Mesenchymal stem cell (in vitro differentiated cells and primary cell): ENCODE measurements around the gene PRKAG2.

Experiments
- DNase-seq: peaks from one replicate; pipeline ENCODE4 v3.0.0-alpha.2; 2013
- H2AFZ ChIP-seq: one replicate; pipeline ENCODE4 v1.6.1; 2013; ENCODE audit warnings: low read depth, mild to moderate bottlenecking, control low read depth, inconsistent platforms, low read length, moderate library complexity
- H2AK5ac ChIP-seq: 2 replicates; pipeline ENCODE4 v1.6.1; 2013; ENCODE audit warnings: low read length, moderate library complexity, mild to moderate bottlenecking, inconsistent platforms; ENCODE audit not compliant: severe bottlenecking
- H2BK120ac ChIP-seq: one replicate; pipeline ENCODE4 v1.6.1; 2013; ENCODE audit warnings: low read depth, mild to moderate bottlenecking, inconsistent platforms, low read length, moderate library complexity
- H2BK12ac ChIP-seq, 2 experiments: one replicate each; pipeline ENCODE4 v1.6.1; 2013; ENCODE audit warnings: inconsistent platforms in 2 of 2, low read length in 2 of 2, mild to moderate bottlenecking in 2 of 2, moderate library complexity in 2 of 2, control low read depth in 1 of 2
- H2BK15ac ChIP-seq: one replicate; pipeline ENCODE4 v1.6.1; 2013; ENCODE audit warnings: mild to moderate bottlenecking, low read depth, inconsistent platforms; ENCODE audit not compliant: poor library complexity, severe bottlenecking
- H2BK5ac ChIP-seq: 2 replicates; pipeline ENCODE4 v1.6.1; 2013; ENCODE audit warnings: low read depth, mild to moderate bottlenecking, low read length, control low read depth, inconsistent platforms; ENCODE audit not compliant: poor library complexity, severe bottlenecking
- H3K14ac ChIP-seq, 2 experiments: one replicate each; pipeline ENCODE4 v1.6.1; 2013; ENCODE audit warnings: inconsistent platforms in 2 of 2, low read length in 2 of 2, control low read depth in 1 of 2, mild to moderate bottlenecking in 1 of 2, moderate library complexity in 1 of 2
- H3K18ac ChIP-seq, 2 experiments: one replicate each; pipeline ENCODE4 v1.6.1; 2013; ENCODE audit warnings: inconsistent platforms in 2 of 2, low read length in 2 of 2, control low read depth in 1 of 2, low read depth in 1 of 2, mild to moderate bottlenecking in 1 of 2
- H3K23ac ChIP-seq, 2 experiments: one replicate each; pipeline ENCODE4 v1.6.1; 2013; ENCODE audit warnings: inconsistent platforms in 2 of 2, low read length in 2 of 2, mild to moderate bottlenecking in 2 of 2, moderate library complexity in 2 of 2, control low read depth in 1 of 2
- H3K27ac ChIP-seq: 2 replicates; pipeline ENCODE4 v1.5.1; 2013; ENCODE audit warnings: mild to moderate bottlenecking, moderate library complexity, low read length, control low read depth, inconsistent platforms; ENCODE audit not compliant: poor library complexity, severe bottlenecking
- H3K27me3 ChIP-seq, 2 experiments: 2 replicates each; pipeline versions ENCODE4 v1.6.1 to v1.7.0; 2013; ENCODE audit warnings: low read length in 2 of 2, mild to moderate bottlenecking in 2 of 2, moderate library complexity in 2 of 2, control low read depth in 1 of 2, inconsistent platforms in 1 of 2; ENCODE audit not compliant: control insufficient read depth in 1 of 2, insufficient read depth in 1 of 2
- H3K36me3 ChIP-seq, 2 experiments: 2 replicates each; pipeline versions ENCODE4 v1.6.1 to v1.7.0; 2013; ENCODE audit warnings: low read length in 2 of 2, control low read depth in 1 of 2, inconsistent platforms in 1 of 2, low read depth in 1 of 2, mild to moderate bottlenecking in 1 of 2; ENCODE audit not compliant: insufficient read depth in 2 of 2, control insufficient read depth in 1 of 2
- H3K4ac ChIP-seq, 2 experiments: one replicate each; pipeline ENCODE4 v1.6.1; 2013; ENCODE audit warnings: inconsistent platforms in 2 of 2, low read length in 2 of 2, mild to moderate bottlenecking in 2 of 2, moderate library complexity in 2 of 2, control low read depth in 1 of 2, low read depth in 1 of 2
- H3K4me1 ChIP-seq: 2 replicates; pipeline ENCODE4 v1.6.1; 2013; ENCODE audit warnings: low read depth, low read length, control low read depth; ENCODE audit not compliant: control insufficient read depth, insufficient read depth
- H3K4me2 ChIP-seq: 2 replicates; pipeline ENCODE4 v1.6.1; 2013; ENCODE audit warnings: low read length, mild to moderate bottlenecking, inconsistent platforms; ENCODE audit not compliant: poor library complexity, severe bottlenecking
- H3K4me3 ChIP-seq, 2 experiments: 2 replicates each; pipeline versions ENCODE4 v1.5.1 to v1.7.0; 2013; ENCODE audit warnings: low read length in 2 of 2, mild to moderate bottlenecking in 2 of 2, control low read depth in 1 of 2, low read depth in 1 of 2; ENCODE audit not compliant: insufficient read depth in 1 of 2
- H3K79me1 ChIP-seq: replicated peaks from 2 replicates; pipeline ENCODE4 v1.6.1; 2013; ENCODE audit warnings: mild to moderate bottlenecking, control low read depth, low read length, inconsistent platforms; ENCODE audit not compliant: poor library complexity, severe bottlenecking
- H3K9ac ChIP-seq: 2 replicates; pipeline ENCODE4 v1.7.0; 2013; ENCODE audit warnings: mild to moderate bottlenecking, low read length, moderate library complexity
- H3K9me3 ChIP-seq: 2 replicates; pipeline ENCODE4 v1.7.0; 2013; ENCODE audit warnings: mild to moderate bottlenecking, low read length; ENCODE audit not compliant: control insufficient read depth
- H4K8ac ChIP-seq: one replicate; pipeline ENCODE4 v1.6.1; 2013; ENCODE audit warnings: inconsistent platforms, mild to moderate bottlenecking, low read length, moderate library complexity
- H4K91ac ChIP-seq: one replicate; pipeline ENCODE4 v1.6.1; 2013; ENCODE audit warnings: mild to moderate bottlenecking, low read length, inconsistent platforms
- WGBS: methylation state at CpG from one replicate; pipeline ENCODE4 v1.1.7; 2013; ENCODE audit warnings: mixed read lengths; 5-methylcytosine and 5-hydroxymethylcytosine counted together

PRKAG2 gene

DNA sequence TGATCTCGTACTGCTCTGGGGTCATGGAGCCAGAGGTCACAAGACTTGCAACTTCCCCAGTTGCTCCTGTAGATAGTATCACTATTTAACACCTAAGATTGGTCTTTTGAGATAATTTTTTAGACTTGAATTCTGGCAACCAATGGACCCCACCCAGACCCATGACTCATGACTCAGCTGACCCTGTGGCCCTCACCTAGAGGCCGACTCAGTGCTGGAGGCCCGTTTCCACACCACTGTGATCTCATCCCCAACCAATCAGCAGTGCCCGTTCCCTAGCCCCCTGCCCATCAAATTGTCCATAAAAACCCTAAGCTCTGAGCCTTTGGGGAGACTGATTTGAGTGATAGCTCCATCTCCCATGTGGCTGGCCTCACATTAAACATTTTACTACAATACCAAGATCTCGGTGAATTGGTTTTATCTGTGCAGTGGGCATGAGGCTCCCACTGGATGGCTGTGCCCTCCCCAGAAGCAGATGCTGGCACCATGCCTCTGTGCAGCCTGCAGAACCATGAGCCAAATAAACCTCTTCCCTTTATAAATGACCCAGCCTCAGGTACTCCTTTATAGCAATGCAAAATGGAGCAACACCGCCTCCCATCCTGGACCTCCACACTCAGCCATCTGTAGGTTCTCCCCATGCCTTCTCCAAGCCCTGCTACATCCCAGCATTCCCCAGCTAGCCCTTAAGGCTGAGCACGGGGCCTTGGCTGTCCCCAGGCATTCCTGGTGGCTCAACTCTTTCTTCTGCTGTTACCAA lies 98.8 kb downstream of the PRKAG2 start:
- DNase-seq: no peak
- Histone ChIP-seq H2AK5ac (no peak overlapping the region), H3K27ac (no peak overlapping the region), H3K18ac (no peak overlapping the region), H4K8ac (no peak overlapping the region), H2BK12ac (no peak overlapping the region), H3K4me1 (peaks cover 7% of the 10 kb centered on the region), H2BK15ac (no peak overlapping the region), H3K9ac (no peak overlapping the region), H3K14ac (no peak overlapping the region), H2AFZ (no peak overlapping the region), H2BK5ac (no peak overlapping the region), H3K79me1 (no peaks in the 10 kb centered on the region), H3K36me3 (no peaks in the 10 kb centered on the region), H4K91ac (no peak overlapping the region), H3K4me2 (no peak overlapping the region), H3K4me3 (no peak overlapping the region), H3K9me3 (no peaks in the 10 kb centered on the region), H2BK120ac (no peak overlapping the region), H3K4ac (no peak overlapping the region), H3K23ac (no peak overlapping the region), H3K27me3 (peaks cover 23 to 39% of the 10 kb centered on the region in 2 experiments)
- 87% methylated on average over 6 of the region's 7 CpGs for WGBS

DNA sequence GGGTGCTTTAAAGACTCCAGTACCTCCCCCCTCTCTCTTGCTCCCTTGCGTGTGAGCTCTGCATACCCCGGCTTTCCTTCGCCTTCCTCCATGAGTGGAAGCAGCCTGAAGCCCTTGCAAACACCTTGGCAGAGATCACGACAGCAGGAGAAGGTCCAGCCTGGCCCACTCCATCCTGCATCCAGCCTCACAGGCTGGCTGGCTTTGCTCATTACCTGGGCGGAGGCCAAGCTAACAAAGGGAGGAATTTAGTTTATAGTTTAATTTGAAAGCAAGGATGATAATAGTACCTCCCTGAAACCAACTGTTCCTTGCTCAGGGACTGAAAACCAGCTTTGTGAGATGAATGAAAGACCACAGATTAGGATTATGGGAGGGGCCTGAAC lies 99.4 kb downstream of the PRKAG2 start:
- no peak overlapping the region for H4K91ac ChIP-seq
- no peaks in the 10 kb centered on the region for H3K79me1 ChIP-seq
- no peak for DNase-seq
- no peak overlapping the region for H2AK5ac ChIP-seq
- H3K4ac ChIP-seq: no peak overlapping the region
- H3K4me3 ChIP-seq: no peak overlapping the region
- no peak overlapping the region for H2BK15ac ChIP-seq
- WGBS: 94% methylated on average over 5 of the region's 5 CpGs
- no peak overlapping the region for H3K9ac ChIP-seq
- no peaks in the 10 kb centered on the region for H3K36me3 ChIP-seq
- no peak overlapping the region for H2BK5ac ChIP-seq
- no peaks in the 10 kb centered on the region for H3K9me3 ChIP-seq
- no peak overlapping the region for H3K4me2 ChIP-seq
- no peak overlapping the region for H3K27ac ChIP-seq
- no peak overlapping the region for H4K8ac ChIP-seq
- no peak overlapping the region for H3K23ac ChIP-seq
- peaks cover 23 to 40% of the 10 kb centered on the region in 2 experiments for H3K27me3 ChIP-seq
- H3K4me1 ChIP-seq: peaks cover 1% of the 10 kb centered on the region
- H3K18ac ChIP-seq: no peak overlapping the region
- no peak overlapping the region for H2BK12ac ChIP-seq
- no peak overlapping the region for H2BK120ac ChIP-seq
- H2AFZ ChIP-seq: no peak overlapping the region
- H3K14ac ChIP-seq: no peak overlapping the region

GRCh38 chr7:151776876-151777494 lies 99.9 kb downstream of the PRKAG2 start:
- no peak overlapping the region for H2AK5ac ChIP-seq
- no peak overlapping the region for H3K4me2 ChIP-seq
- H3K18ac ChIP-seq: no peak overlapping the region
- no peak overlapping the region for H3K14ac ChIP-seq
- H4K8ac ChIP-seq: no peak overlapping the region
- H2AFZ ChIP-seq: no peak overlapping the region
- H2BK15ac ChIP-seq: no peak overlapping the region
- H2BK12ac ChIP-seq: no peak overlapping the region
- H4K91ac ChIP-seq: no peak overlapping the region
- H3K79me1 ChIP-seq: no peaks in the 10 kb centered on the region
- H3K4me3 ChIP-seq: no peak overlapping the region
- no peak overlapping the region for H3K23ac ChIP-seq
- H3K9ac ChIP-seq: no peak overlapping the region
- no peak overlapping the region for H2BK120ac ChIP-seq
- no peaks in the 10 kb centered on the region for H3K36me3 ChIP-seq
- DNase-seq: no peak
- no peak overlapping the region for H3K27ac ChIP-seq
- no peaks in the 10 kb centered on the region for H3K9me3 ChIP-seq
- H3K27me3 ChIP-seq: peaks cover 26 to 42% of the 10 kb centered on the region in 2 experiments
- H3K4ac ChIP-seq: no peak overlapping the region
- no peaks in the 10 kb centered on the region for H3K4me1 ChIP-seq
- H2BK5ac ChIP-seq: no peak overlapping the region
- 84% methylated on average over 12 of the region's 12 CpGs for WGBS

DNA sequence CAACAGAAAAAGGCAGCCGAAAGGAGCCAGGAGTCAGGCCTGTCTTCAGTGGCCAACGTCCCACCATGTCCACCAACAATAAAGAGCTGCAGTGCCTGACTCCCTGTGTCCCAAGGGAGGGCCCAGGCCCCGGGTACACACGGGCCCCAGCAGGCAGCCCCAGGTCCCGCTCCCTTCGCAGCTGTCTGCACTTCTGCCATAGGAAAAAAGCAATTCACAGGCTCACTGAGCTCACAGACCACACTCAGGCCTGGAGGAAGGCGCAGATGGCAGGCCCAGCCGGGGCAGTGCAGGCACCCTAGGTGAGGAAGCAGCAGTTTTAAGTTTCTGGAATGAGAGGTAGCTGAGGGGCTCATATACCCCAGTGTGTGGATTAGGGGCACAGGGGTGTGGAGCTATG lies 100.5 kb downstream of the PRKAG2 start:
- H3K27me3 ChIP-seq: peaks cover 26 to 44% of the 10 kb centered on the region in 2 experiments
- no peak overlapping the region for H2AK5ac ChIP-seq
- no peak for DNase-seq
- H2BK120ac ChIP-seq: no peak overlapping the region
- H3K4me1 ChIP-seq: no peaks in the 10 kb centered on the region
- H2BK5ac ChIP-seq: no peak overlapping the region
- H4K8ac ChIP-seq: no peak overlapping the region
- 93% methylated on average over 8 of the region's 8 CpGs for WGBS
- no peaks in the 10 kb centered on the region for H3K9me3 ChIP-seq
- H2BK12ac ChIP-seq: no peak overlapping the region
- H3K4me2 ChIP-seq: no peak overlapping the region
- no peak overlapping the region for H2AFZ ChIP-seq
- H3K79me1 ChIP-seq: no peaks in the 10 kb centered on the region
- no peak overlapping the region for H3K14ac ChIP-seq
- H3K4ac ChIP-seq: no peak overlapping the region
- H3K4me3 ChIP-seq: no peak overlapping the region
- no peak overlapping the region for H4K91ac ChIP-seq
- H3K27ac ChIP-seq: no peak overlapping the region
- H3K9ac ChIP-seq: no peak overlapping the region
- no peak overlapping the region for H2BK15ac ChIP-seq
- no peaks in the 10 kb centered on the region for H3K36me3 ChIP-seq
- H3K18ac ChIP-seq: no peak overlapping the region
- H3K23ac ChIP-seq: no peak overlapping the region
